K562 (cell line): ENCODE results near the gene CTCF. TPM values are rescaled to one million over a fixed set of nuclear protein-coding genes. Genes with fewer than 3 reads are reported as not detected.

ENCODE experiments used
- BCLAF1 ChIP-seq, 2 experiments: fragments of 450-650 bp in 1 of 2; IDR thresholded peaks; 2 replicates each; pipeline ENCODE4 v1.6.1; 2011 to 2017; ENCODE audit warnings: low read depth in 2 of 2, antibody characterized with exemption in 1 of 2, borderline replicate concordance in 1 of 2, low read length in 1 of 2, mild to moderate bottlenecking in 1 of 2, mixed read lengths in 1 of 2; ENCODE audit not compliant: control insufficient read depth in 1 of 2
- BDP1 ChIP-seq: IDR thresholded peaks from 3 replicates; pipeline ENCODE4 v1.6.1; 2011; ENCODE audit not compliant: insufficient read length, insufficient read depth
- BRF1 ChIP-seq: IDR thresholded peaks from 3 replicates; pipeline ENCODE4 v1.6.1; 2011; ENCODE audit warnings: borderline replicate concordance, mild to moderate bottlenecking; ENCODE audit not compliant: insufficient read length; ENCODE audit errors: extremely low read depth
- CTCF ChIP-seq, 3 experiments: IDR thresholded peaks in 2 of 3; conservative IDR thresholded peaks in 1 of 3; 2 replicates each; pipeline ENCODE4 v1.5.1; 2011 to 2012; ENCODE audit warnings: low read length in 3 of 3, mild to moderate bottlenecking in 3 of 3, control low read depth in 2 of 3, improper control_type of control experiment in 1 of 3, inconsistent platforms in 1 of 3, low read depth in 1 of 3, mixed read lengths in 1 of 3, moderate library complexity in 1 of 3; ENCODE audit not compliant: insufficient read depth in 2 of 3
- ELF1 ChIP-seq: fragments of 200-800 bp; sonication (Bioruptor generic); IDR thresholded peaks from 2 replicates; pipeline ENCODE4 v1.6.1; 2016; ENCODE audit warnings: missing genetic modification characterization, missing compliant biosample characterization
- ETV5 ChIP-seq: sonication (generic); formaldehyde crosslinking; IDR thresholded peaks from 2 replicates; pipeline ENCODE4 v1.4.0; 2020; ENCODE audit warnings: low read depth, mild to moderate bottlenecking, missing genetic modification reagents
- FOXA3 ChIP-seq, 2 experiments: fragments of 450-650 bp in 1 of 2; sonication (generic) in 1 of 2; formaldehyde crosslinking; IDR thresholded peaks in 1 of 2; conservative IDR thresholded peaks in 1 of 2; 2 replicates each; pipeline versions ENCODE4 v1.4.0 to v1.8.0; 2020 to 2022; ENCODE audit warnings: mild to moderate bottlenecking in 2 of 2, missing genetic modification reagents in 1 of 2
- GATA2 ChIP-seq: sonication (generic); formaldehyde crosslinking; IDR thresholded peaks from 2 replicates; pipeline ENCODE4 v1.4.0; 2020; ENCODE audit warnings: mild to moderate bottlenecking, missing genetic modification reagents
- GATAD2B ChIP-seq: fragments of 450-650 bp; IDR thresholded peaks from 2 replicates; pipeline ENCODE4 v1.6.1; 2017; ENCODE audit warnings: mild to moderate bottlenecking, borderline replicate concordance
- GTF2A2 ChIP-seq: IDR thresholded peaks from 2 replicates; pipeline ENCODE4 v1.6.1; 2016; ENCODE audit warnings: mild to moderate bottlenecking, missing genetic modification characterization, missing compliant biosample characterization
- HLTF ChIP-seq: fragments of 450-650 bp; IDR thresholded peaks from 2 replicates; pipeline ENCODE4 v1.6.1; 2016
- HOXB6 ChIP-seq: fragments of 250-450 bp; sonication (Bioruptor Pico); IDR thresholded peaks from 2 replicates; pipeline ENCODE4 v1.5.1; 2022; ENCODE audit warnings: mild to moderate bottlenecking, borderline replicate concordance
- LARP7 ChIP-seq: fragments of 450-650 bp; IDR thresholded peaks from 2 replicates; pipeline ENCODE4 v1.6.1; 2016
- NCOR1 ChIP-seq: fragments of 450-650 bp; IDR thresholded peaks from 2 replicates; pipeline ENCODE4 v1.6.1; 2016; ENCODE audit warnings: mild to moderate bottlenecking, moderate library complexity
- NR1H2 ChIP-seq: sonication (generic); formaldehyde crosslinking; IDR thresholded peaks from 2 replicates; pipeline ENCODE4 v1.4.0; 2020; ENCODE audit warnings: mild to moderate bottlenecking, missing genetic modification reagents
- PKNOX1 ChIP-seq: fragments of 450-650 bp; IDR thresholded peaks from 2 replicates; pipeline ENCODE4 v1.6.1; 2016
- SRSF7 ChIP-seq: fragments of 200-400 bp; formaldehyde crosslinking; optimal IDR thresholded peaks from 2 replicates; pipeline ENCODE3; 2017; ENCODE audit warnings: mild to moderate bottlenecking, low read depth, low read length
- TCFL5 ChIP-seq: fragments of 250-450 bp; sonication (Bioruptor Pico); conservative IDR thresholded peaks from 2 replicates; pipeline ENCODE4 v1.6.1; 2021; ENCODE audit warnings: mild to moderate bottlenecking, moderate library complexity, matching md5 sums
- TEAD4 ChIP-seq, 2 experiments: sonication (generic) in 1 of 2; formaldehyde crosslinking in 1 of 2; IDR thresholded peaks; 2 replicates each; pipeline versions ENCODE4 v1.6.1 to v1.8.0; 2012 to 2022; ENCODE audit warnings: borderline replicate concordance in 1 of 2, inconsistent platforms in 1 of 2, low read length in 1 of 2, mild to moderate bottlenecking in 1 of 2, missing genetic modification reagents in 1 of 2
- ZKSCAN8 ChIP-seq: fragments of 200-800 bp; sonication (Bioruptor generic); IDR thresholded peaks from 2 replicates; pipeline ENCODE4 v1.6.1; 2016; ENCODE audit warnings: missing genetic modification characterization, missing compliant biosample characterization
- ZNF511 ChIP-seq: sonication (generic); formaldehyde crosslinking; IDR thresholded peaks from 2 replicates; pipeline ENCODE4 v1.8.0; 2022; ENCODE audit warnings: mild to moderate bottlenecking, missing genetic modification reagents
- ZNF668 ChIP-seq: fragments of 250-450 bp; sonication (Bioruptor Pico); IDR thresholded peaks from 2 replicates; pipeline ENCODE4 v1.8.0; 2022; ENCODE audit warnings: mild to moderate bottlenecking, inconsistent platforms
- ZZZ3 ChIP-seq: fragments of 450-650 bp; IDR thresholded peaks from 2 replicates; pipeline ENCODE4 v1.6.1; 2016; ENCODE audit warnings: antibody characterized with exemption, mild to moderate bottlenecking, moderate library complexity
- polyA plus RNA-seq, 8 experiments: library from polyadenylated mRNA; depleted of rRNA in 4 of 8; stranded (reverse) in 5 of 8; unstranded in 3 of 8; fragments of >200 nt; fragmentation: Nextera tagmentation in 2 of 8; fragmentation: Illumina TruSeq in 1 of 8; extraction: Ambion mirVana in 2 of 8; extraction: Trizol in 1 of 8; gene quantifications; 2 replicates each; pipeline versions ENCODE4 v1.2.1 to v1.2.3, GENCODE V29; 2011 to 2014; ENCODE audit warnings: inconsistent platforms in 1 of 8, missing spikeins in 1 of 8
- total RNA-seq, 7 experiments: library from RNA; depleted of rRNA in 6 of 7; stranded (reverse); fragments of >200 nt in 6 of 7; fragmentation: Illumina TruSeq in 2 of 7; extraction: Trizol in 2 of 7; gene quantifications; 2 replicates each; pipeline versions ENCODE4 v1.2.1 to v1.2.3, GENCODE V29; 2011 to 2021; ENCODE audit warnings: low replicate concordance in 1 of 7

The CTCF gene
- total and polyA plus RNA-seq, 9 of the 15 experiments (the other 6 are each of a cell fraction or from before 2014, with no cell fraction given), result 7.8 to 49.2 (median 33.9) TPM

GRCh38 chr16:67514382-67514828 is 47.9 kb upstream of the CTCF start (continued):
- TF ChIP-seq ZNF511 (CRISPR knock-in tag) (no peak), ELF1 (tag) (peak; percentile 38; the same call in 1 of the 2 replicates), GATAD2B (no peak), GATA2 (no peak), BDP1 (no peak), BRF1 (no peak), ZKSCAN8 (CRISPR knock-in tag) (no peak), HLTF (no peak), BCLAF1 (IDR thresholded peaks at IDR 0.05; ENCODE audit: borderline replicate concordance in 1 of 2, control insufficient read depth in 1 of 2, low read depth in 2 of 2, low read length in 1 of 2) (no peak), TCFL5 (CRISPR knock-in tag) (no peak), SRSF7 (no peak), TEAD4 (IDR thresholded peaks at IDR 0.05; ENCODE audit: low read length) (peak; percentile 14; the same call in 1 of the 2 replicates), TEAD4 (CRISPR knock-in tag; IDR thresholded peaks at IDR 0.05; ENCODE audit: borderline replicate concordance) (no peak), GTF2A2 (tag) (no peak), ZNF668 (CRISPR knock-in tag) (no peak), ETV5 (CRISPR knock-in tag) (no peak), FOXA3 (CRISPR knock-in tag; conservative IDR thresholded peaks at IDR 0.05 in 1 of 2, IDR thresholded peaks at IDR 0.05 in 1 of 2) (no peak), NR1H2 (CRISPR knock-in tag) (no peak), ZZZ3 (no peak), CTCF (IDR thresholded peaks at IDR 0.05 in 2 of 3, conservative IDR thresholded peaks at IDR 0.05 in 1 of 3; ENCODE audit: insufficient read depth in 2 of 3, low read depth in 1 of 3, low read length in 3 of 3) (peak; percentile 76 to 91 (median 79)), HOXB6 (CRISPR knock-in tag) (no peak), NCOR1 (no peak), LARP7 (no peak), PKNOX1 (peak; percentile 33; the same call in 1 of the 2 replicates)
